HG03095 (cell line): ENCODE data around the gene TMEM258.

Source experiments
- ATAC-seq: cut with Tn5 transposase; IDR thresholded peaks from one replicate; pipeline ENCODE4 v1.9.1; 2021; ENCODE audit warnings: moderate library complexity; ENCODE audit not compliant: unreplicated experiment

TMEM258 gene

GRCh38 chr11:61744609-61745156 lies 47.7 kb downstream of the TMEM258 start:
- no peak for ATAC-seq

DNA sequence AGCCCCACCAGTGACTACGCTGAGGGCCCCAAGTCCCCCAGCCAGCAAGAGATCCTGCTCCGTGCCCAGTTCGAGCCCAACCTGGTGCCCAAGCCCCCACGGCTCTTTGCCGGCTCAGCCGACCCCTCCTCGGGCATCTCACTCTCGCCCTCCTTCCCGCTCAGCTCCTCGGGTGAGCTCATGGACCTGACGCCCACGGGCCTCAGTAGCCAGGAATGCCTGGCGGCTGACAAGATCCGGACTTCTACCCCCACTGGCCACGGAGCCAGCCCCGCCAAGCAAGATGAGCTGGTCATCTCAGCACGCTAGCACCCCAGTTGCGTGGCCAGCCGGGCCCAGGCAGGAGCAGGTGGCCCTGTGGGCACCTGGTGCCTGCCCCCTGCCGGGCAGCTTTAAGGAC lies 48.2 kb downstream of the TMEM258 start:
- ATAC-seq = no peak

DNA sequence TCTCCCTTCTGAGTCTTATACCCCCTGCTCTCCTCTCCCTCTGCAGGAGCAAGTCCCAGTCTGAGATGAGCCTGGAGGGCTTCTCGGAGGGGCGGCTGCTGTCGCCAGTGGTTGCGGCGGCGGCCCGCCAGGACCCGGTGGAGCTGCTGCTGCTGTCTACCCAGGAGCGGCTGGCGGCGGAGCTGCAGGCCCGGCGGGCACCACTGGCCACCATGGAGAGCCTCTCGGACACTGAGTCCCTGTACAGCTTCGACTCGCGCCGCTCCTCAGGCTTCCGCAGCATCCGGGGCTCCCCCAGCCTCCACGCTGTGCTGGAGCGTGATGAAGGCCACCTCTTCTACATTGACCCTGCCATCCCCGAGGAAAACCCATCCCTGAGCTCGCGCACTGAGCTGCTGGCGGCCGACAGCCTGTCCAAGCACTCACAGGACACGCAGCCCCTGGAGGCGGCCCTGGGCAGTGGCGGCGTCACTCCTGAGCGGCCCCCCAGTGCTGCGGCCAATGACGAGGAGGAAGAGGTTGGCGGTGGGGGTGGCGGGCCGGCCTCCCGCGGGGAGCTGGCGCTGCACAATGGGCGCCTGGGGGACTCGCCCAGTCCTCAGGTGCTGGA lies 48.8 kb downstream of the TMEM258 start:
- ATAC-seq = no peak

GRCh38 chr11:61742391-61742790 lies 50.0 kb downstream of the TMEM258 start:
- ATAC-seq = no peak

DNA sequence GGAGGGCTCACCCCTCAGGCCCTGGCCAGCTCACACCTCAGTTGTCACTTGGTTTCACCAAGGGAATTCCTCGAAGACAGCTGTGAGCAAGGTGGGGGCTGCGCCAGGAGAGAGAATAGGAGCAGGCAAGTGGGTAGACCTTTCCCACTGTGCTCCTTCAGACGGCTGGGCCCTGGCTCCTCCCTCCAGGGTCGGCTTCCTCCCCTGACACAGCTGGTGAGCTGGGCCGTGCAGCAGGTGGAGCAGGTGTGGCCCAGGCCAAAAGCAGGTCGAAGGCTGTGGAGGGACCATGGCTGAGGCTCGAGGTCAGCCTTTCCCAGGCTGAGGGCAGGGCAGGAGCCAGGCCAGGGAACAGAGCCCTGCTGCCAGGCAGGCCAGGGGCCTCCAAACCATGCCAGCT lies 52.4 kb downstream of the TMEM258 start:
- ATAC-seq = no peak

- no peak for ATAC-seq
Measured at GRCh38 chr11:61739413-61739812, 53.0 kb downstream of the TMEM258 start.
